NCI-H2171 treated with DMSO at 0.1 percent for 48 hours (cell line): Measurements from ENCODE around the gene SPATA18.

Source experiments
- DNase-seq: peaks from one replicate; lab custom pipeline; 2025; lab: John Stamatoyannopoulos, UW

SPATA18 gene, protein sequence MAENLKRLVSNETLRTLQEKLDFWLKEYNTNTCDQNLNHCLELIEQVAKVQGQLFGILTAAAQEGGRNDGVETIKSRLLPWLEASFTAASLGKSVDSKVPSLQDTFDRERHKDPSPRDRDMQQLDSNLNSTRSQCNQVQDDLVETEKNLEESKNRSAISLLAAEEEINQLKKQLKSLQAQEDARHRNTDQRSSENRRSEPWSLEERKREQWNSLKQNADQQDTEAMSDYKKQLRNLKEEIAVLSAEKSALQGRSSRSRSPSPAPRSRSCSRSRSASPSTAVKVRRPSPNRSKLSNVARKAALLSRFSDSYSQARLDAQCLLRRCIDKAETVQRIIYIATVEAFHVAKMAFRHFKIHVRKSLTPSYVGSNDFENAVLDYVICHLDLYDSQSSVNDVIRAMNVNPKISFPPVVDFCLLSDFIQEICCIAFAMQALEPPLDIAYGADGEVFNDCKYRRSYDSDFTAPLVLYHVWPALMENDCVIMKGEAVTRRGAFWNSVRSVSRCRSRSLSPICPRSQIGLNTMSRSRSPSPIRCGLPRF

DNA sequence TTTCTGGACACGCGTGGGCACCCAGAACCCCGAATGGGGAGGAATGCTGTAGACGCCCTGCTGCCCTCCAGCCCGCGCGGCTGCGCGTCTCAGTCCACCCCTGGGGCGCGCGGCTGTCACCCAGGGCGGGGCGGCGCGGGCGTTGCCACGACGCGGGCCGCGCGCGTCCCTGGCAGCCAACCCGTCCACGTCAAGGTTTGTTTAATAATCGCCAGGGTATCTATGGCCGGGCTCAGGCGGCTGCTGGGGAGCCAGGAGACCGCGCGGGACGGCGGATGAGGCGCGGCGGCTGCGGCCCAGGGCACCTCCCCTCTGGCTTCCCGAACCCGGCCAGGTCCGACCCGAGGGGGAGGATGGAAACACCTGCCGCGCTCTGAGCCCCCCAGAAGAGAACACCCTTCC, at the start of gene SPATA18:
SPATA18 (plus strand) TSS at position 92 of the 402 bp plus-strand sequence. CDS start 401 bp downstream, outside the sequence.
- no peak for DNase-seq

DNA sequence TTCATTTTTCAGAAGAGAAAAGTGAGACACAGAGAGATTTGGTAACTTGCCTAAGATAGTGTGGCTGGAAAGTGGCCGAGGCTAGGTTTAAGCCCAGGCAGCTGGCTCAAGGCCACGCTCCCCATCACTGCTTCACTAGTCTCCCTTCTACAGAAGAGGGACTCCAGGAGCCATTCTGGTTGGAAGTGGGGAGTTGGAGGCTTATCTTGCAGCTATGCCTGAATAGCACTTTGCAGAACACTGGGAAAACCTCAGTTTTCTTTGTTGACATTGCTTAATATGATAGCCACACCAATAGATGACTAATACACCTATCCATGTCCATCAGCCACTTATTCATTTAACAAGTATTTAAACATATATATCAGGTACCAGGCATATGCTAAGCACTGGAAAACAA, 49.5 kb upstream of the SPATA18 start:
- no peak for DNase-seq

DNA sequence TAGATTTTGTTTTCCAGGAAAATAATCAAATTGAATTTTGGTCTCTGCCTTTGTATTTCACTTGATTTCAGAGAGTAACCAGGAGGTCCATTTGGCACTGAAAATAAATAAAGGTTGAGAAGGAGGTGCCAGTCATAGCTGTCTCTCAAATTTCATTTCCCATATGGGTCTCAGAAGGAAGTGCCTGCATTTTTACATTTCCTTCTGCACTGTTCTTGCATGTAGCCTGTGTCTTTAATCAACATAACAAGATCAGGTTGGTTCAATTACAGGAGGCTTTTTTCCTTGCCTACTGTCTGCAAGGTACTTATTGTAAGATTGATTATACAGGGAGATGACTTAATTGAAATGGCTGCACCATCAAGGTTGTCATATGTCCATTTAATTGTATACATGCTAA, 46.7 kb upstream of the SPATA18 start:
- no peak for DNase-seq

DNA sequence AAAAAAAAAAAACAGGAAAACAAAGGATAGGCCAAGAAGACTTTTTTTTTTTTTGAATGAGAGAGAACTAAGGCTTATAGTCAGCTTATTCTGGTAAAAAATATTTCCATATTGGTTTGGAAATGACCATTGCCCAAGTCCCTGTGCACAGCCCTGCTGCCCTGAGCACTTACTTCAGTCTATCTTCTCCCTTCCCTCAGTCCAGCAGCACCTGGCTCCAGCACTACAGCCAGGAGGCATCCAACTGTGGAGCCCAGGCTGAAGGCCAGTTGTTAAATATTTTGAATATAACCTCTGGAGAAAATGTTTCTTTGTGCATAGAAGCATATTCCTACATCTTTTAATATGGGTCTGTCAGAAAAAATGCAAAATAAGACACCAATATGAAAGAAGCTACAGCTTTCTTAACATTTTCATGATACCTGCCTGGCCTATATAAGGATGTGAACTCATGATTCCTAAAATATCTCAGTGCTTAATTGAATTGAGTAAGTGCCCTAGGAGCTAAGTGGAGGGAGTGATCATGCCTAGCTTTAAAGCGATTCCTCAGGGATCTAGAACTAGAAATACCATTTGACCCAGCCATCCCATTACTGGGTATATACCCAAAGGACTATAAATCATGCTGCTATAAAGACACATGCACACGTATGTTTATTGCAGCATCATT, 45.4 kb upstream of the SPATA18 start:
- no peak for DNase-seq

DNA sequence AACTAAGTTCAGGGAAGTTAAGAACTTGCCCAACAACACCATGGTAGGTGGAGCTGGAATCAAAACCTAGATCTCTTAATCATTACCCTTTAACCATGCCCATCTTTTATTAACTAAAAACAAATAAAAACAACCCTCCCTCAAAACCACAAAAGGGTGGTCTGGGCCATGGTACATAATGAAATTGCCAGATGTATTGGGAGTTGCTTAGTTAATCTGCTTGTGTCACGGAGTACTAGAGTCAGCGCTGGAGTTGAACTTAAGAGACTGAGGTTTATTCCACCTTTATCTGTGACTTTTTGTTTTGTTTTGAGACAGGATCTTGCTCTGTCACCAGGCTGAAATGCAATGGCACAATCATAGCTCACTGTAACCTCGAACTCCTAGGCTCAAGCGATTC, 44.2 kb upstream of the SPATA18 start:
- DNase-seq, result no peak

DNA sequence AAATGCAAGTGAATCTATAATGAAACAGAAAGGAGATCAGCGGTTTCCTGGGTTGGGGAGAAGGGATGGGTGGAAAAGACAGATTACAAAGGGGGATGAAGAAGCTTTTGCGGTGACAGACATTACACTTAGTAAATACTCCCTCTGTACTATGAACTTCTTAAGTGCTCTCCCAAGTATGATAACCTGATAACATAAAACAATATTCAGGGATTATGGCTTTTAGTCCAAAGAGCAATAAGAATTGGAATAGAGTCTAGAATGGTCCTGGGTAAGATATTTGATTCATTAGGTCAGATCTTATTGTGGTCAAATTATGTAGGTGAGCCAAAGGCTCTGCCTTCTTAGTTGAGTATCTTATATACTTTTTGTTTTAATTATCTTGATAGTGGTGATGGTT, 40.1 kb upstream of the SPATA18 start:
- no peak for DNase-seq

DNA sequence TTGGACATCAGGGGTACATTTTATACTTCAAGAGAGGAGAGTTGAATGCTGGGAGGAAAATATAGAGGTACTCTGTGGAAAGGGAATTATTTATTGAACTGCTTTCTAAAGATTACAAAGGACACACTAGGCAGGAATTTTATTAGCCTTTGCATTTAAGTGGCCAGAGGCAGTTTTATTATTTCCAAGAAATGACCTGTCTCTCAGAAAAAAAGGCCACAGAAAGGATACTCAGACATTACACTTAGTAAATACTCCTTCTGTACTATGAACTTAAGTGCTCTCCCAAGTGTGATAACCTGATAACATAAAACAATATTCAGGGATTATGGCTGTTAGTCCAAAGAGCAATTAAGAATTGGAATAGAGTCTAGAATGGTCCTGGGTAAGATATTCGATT, 38.5 kb upstream of the SPATA18 start:
- no peak for DNase-seq

DNA sequence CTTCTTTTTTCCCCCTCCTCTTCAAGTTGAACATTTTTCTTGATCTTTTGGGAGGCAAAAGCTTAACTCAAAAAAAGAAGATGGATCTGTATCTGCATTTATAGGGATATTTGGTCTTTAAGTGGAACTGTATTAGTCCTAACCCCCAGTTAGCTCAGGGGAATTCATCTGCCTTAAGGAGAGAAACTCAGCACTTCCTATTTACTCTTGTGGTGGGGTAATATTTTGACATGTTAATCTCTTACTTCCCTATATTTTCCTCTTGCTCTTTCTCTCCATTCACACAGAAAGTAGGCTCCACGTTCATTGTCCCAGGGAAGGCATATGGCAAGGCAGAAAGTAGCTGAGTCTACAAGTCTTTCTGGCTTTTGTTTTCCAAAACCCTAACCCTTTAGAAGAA, 36.2 kb upstream of the SPATA18 start:
- DNase-seq, result no peak

DNA sequence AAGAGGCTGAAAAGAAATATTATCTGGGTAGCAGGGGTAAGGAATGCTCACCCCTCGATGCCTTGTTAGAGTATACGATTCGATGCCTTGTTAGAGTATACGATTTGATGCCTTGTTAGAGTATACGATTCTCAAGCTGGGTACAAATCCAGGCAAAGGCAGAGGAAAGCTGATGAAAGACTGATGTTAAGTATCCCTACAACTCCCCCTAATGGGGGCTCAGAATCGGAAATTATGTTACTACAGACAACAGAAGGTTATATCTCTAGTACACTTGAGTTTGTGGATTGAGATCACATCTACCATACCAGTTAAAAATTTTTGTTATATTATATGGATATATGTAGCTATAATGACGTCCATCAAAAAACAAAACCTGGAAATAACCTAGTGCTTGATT, 35.7 kb upstream of the SPATA18 start:
- peak; percentile 16 for DNase-seq

DNA sequence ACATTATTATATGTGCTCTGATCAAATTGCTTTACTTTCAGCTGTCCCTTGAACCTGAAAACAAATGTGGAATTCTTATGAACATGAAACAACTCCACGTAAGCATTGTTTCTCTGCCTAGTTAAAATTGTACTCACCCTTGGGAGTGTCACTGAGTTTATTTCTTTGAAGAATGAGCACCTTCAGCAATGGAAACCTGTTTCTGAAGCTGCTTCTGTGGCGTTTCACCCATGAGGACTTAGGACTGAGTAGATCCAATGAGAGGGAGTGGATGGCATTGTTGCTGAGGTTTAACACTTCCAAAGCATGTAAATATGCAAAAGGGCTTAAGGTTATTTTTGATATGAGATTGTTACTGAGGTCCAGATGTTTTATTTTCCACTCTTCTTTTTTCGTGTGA, 34.1 kb upstream of the SPATA18 start:
- DNase-seq, result no peak

DNA sequence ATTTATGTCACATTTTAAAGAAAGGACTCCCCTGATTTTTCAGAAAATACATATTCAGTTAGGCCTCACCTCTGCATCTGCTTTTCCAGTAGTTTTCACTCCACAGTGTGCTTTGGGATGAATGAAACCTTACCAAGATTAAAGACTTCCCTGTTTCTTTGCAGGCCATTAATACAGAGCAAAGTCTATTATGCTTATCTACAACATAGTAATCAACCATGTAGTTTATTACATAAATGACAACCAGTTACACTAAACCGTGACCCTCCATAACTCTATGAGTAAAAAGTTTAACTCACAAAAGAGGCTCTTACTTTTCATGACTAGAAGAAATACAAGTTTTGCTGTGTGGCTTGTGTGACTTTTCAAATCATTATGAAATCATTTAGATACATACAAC, 33.3 kb upstream of the SPATA18 start:
- DNase-seq, result no peak

DNA sequence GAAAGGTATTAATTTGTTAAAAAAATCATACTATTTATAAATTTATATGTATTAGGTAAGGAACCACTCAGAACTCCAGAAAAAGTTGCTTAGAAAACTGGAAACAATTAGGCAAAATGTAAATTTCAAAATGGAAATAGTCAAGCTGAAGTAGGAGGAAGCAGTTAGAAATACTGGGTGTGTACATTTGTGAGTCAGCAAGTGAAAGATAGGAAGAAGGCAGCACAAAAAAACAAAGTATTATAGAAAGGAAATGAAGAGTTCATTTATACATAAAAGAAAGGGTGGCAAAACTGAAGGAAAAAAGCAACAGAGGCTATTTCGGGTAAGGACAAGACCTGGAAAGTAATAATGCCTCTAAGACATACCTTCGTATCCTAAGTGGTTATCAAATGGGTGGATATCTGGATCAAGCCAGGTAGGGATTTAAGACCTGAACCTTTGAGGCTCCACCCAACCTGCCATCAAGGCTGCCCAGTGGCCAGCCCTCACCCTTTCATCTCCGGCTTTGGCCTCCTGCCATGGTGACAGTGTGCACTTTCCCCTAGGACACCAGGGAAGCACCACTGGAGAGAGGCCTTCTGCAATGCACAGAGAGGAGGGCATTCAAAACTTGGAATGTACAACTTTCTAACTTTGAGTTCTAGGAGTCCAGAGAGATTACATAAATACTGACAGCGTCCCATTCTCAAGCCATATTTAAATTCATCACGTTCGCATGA, 31.0 kb upstream of the SPATA18 start, which contains the start of gene LRRC66:
LRRC66 (minus strand) TSS at position 428 of the 722 bp plus-strand sequence. CDS start 2,750 bp downstream, outside the sequence.
- DNase-seq, result no peak

DNA sequence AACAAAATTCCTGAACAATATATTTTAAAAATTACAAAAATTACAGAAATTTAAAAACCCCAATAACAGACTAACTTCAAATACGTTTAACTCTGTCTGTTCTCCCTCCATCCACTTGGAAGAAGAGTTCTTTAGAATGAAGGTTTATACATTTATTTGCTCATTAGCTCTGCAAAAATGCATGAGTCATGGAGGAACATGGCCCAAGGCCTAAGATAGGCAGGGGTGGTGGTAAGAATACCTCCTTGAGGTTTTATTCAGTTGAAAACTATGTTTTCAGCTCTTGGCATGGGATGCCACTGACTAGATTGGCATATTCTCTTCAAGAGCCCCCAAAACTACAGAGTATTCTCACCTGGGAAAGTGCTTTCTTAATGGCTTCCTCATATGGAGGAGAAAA, 22.1 kb upstream of the SPATA18 start:
- DNase-seq, result no peak

DNA sequence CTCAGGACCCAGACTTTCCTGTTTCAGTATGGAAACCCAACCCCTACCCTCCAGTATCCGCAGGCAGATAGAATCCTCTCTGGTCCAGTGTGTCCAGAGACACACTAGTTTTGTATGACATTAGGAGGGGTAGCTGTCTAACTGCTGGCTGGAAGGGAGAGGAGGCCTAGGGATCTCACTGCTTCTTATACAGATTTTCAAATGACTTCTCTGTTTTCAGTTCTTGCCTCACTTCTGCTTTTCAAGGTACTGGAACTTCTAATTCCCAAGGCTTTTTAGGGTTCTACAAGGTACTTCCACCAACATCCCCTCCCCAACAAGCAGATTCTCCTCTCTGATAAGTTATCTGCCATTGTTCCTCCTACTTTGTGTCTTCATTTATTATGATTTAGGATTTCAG, 19.1 kb upstream of the SPATA18 start:
- DNase-seq, result no peak

DNA sequence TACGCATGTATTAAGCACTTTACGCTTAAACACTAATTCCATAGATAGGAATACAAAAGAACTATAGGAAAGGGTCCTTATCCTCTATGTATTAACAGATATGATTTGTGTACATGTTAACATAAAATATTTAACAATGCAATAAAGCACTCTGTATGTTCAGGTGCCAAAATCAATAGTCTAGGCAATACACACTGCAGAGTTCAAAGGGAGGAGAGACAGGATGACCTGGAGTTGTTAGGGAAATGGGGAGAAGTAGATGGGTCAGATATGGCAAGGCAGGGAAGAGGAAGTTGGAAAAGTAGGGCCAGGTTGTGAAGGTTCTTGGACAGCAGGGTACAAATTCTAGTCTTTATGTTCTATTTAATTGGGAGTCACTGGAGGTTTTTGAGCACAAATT, 15.9 kb upstream of the SPATA18 start:
- DNase-seq, result no peak

DNA sequence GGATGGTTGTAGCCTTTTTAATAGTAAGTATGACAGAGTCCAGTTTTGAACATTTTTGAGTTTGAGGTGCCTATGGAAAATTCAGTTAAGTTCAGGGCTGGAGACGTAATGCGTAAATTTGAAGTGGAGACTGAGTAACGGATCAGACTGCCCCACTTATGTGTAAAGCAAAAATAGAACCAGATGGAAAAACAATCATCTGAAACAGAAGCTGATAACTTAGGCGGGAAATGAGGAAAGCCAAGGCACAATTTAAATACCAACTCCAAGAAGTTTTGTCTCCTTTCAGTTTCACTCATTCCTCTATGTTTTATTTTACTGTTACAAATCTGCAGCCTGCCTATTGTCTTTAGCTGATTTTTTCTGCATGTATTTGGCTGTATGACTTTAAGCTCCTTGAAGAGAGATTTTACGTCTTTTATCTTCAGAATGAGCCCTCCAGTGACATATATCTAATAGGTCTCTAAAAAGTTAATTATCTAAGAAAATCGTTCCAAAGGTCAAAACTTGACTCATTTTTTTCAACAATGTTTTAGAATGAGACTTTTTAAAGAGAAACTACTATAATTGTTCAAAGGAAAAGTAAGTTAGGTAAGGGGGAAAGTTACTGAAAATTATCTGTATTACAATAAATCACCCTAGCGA, 14.1 kb upstream of the SPATA18 start:
- DNase-seq, result no peak

DNA sequence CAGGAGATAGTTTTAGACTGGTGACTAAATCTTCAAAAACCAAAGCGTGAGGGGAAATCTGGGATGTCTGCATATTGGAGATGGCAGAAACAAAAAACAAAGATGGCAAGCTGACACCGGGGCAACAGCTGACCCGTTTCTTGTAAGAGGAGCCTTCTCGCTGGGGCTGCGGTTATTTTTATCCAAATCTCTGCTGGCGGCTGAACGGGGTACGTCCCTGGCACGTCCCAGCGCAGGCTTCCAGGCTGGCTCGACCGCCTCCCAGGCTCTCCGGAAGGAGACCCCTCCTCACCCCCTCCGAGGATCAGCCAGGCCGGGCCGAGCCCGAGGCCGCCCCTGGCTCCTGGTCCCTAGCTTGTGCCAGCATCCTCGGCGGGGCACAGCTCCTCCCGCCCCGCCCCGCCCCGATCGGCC, 13.4 kb upstream of the SPATA18 start:
- peak; percentile 39 for DNase-seq

DNA sequence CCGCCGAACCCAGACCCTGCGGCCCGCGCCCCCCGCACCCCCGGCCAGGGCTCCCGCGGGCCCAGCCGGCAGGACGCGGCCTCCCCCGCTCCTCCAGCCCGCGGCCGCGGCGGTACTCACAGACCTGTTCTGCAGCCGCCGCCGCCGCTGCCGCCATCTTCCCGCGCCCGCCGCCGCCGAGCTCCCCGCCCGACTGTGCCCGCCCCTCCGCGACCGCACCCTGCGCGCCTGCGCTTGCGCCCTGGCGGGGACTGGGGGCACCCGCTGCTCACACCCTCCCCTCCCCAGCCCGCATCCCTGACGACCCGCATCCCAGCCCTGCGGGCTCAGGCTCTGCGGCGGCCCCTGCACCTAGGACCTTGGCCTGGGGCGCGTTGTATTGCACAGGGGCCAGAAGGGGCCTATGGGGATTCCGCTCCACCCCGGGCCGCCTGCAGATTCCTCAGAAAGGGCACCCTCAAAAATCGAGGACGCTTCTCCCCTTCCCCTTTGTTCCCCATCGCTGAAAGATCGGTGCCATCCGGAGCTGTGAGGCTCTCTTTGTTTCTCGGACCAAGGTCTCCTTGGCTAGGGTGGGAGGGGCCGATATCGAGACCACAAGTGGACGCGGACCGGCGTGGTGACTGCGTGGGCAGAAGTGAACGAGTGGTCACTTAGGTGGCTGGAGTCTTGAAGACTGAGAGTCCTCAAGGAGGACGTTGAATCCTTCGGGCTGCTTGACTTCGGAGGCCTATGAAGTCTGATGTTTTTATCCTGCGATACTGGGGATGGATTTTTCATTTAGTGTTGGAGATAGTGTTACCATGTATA, 12.8 kb upstream of the SPATA18 start, which contains the start of gene SGCB:
SGCB (minus strand) TSS at position 197 of the 810 bp plus-strand sequence; CDS start at position 157, 40 bp downstream.
- DNase-seq, result peak; percentile 45

DNA sequence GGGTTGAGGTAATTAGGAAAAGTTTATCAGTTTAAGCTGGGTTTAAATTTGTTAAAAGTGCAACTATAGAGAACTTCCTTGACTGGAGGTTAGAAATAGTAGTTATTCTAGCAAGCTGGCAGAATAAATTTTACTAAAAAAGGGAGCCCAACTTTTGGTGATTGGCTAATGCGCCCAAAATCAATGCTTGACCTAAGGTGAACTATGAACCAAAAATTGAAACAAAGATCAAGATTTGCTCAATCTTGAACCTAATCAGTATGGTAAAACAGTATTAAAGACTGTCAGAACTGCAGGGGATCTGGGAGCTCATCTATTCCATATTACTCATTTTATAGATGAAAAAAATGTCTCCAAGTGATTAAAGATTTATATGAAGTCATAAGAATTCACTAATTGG, 6.1 kb upstream of the SPATA18 start:
- no peak for DNase-seq

DNA sequence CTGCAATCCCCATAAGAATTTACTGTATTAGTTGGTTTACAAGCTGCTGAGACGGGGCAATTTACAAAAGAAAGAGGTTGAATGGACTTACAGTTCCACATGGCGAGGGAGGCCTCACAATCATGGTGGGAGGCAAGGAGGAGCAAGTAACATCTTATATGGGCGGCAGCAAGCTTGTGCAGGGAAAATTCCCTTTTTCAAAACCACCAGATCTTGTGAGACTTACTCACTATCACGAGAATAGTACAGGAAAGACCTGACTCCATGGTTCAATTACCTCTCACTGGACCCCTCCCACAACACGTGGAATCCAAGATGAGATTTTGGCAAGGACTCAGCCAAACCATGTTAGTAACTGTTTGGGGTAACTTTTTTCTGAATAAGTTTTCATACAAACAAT, 1.8 kb upstream of the SPATA18 start:
- DNase-seq, result no peak
